GM04503 (cell line): ENCODE measurements around the gene MATR3.

Experiments
- DNase-seq: peaks from one replicate; pipeline ENCODE4 v3.0.0-alpha.2; 2012; ENCODE audit warnings: low read depth

MATR3 gene

DNA sequence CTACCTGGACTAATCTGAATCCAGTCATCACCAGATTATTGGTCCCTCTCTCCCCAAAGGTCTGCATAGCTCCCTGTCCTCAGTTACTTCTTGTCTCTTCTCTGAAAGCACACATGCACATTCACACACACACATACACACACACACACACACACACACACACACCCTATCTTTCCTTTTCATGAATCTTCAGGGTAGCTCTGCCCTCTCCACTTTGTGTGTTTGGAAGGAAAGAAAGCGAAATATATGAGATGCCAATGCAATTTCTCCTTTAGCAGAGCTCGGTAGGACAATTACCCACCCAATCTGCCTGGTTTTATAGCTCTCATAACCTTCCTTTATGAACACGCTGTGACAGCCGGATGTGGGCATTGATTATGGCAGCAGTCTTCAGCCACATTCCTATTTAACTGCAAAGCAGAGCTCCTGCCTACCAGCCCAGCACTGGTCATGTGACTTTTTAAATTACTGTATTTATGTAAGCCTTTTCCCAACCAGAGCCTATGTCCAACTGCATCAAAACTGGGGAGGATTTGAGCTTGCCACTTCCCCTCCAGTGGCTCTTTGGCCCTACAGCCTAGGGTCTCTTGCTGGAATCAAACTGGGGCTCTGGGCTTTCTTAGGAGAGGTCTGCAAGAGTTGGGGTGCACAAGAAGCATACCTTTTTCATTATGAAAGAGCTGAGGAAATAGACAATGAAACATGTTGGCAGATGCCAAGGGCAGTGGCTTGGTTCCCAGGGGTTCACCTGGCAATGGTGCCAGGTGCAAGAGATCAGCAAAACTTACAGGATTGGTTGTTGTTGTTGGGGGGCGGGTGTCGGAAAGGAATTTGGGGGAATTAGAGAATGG, 20.8 kb upstream of the MATR3 start:
- DNase-seq: no peak

DNA sequence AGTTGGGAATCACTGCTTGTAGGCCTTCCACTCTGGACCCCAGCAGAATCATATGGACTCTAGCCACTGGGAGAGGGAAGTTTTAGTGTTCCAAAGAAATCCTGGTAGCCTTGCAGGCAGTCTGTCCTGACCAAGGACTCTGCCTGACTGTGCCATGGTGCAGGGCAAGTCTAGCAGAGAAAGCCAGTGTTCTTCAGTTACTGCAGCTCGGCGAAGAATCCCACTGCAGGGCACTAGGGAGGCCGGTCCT, 20.3 kb upstream of the MATR3 start:
- DNase-seq: no peak

DNA sequence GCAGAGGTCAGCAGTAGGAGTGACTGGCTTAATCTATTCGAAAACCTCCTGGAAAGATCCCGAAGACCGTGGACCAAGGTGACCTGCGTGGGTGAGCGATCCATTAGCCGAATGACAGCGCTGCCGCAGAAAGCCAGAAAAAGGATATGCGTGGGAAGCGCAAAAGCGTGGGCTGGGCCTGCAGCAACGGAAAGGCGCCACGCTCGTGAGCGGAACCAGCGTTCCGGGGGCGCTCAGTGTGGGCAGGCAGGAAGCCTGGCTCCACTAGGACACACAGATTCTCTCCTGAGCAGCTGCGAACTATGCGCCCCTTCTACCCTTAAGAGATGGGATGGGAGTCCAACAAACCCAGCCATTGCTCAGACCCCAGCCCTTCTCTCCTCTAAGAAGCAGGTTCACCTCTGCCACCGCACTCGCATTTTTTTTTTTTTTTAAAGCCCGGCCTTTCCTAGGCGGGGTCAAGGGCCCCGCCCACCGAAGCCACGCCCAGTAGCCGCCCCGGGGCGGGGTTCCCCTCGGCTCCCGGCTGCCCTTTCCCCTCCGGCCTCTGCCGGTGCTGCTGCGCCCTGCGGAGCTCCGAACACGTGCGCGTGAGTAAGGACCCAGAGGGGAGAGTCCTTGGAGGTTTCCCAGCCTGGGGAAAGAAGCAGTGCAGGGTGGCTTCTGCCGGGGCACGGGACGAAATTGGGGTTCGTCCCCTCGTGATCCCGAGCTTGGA, 19.8 kb upstream of the MATR3 start:
- peak; percentile 35 for DNase-seq

DNA sequence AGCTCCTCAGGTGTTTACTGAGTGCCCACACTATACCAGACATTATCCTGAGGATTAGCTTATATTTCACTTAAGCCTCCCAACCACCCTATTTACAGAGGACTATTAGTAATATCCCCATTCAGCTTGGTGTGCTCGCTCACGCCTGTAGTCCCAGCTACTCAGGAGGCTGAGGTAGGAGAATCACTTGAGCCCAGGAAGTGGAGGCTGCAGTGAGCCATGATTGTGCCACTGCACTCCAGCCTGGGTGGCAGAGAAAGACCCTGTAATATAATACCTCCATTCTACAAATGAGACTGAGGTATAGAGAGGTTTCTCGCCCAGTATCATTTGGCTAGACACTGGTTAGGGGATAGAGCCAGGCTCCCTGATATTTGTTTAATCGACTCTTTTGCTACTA, 18.0 kb upstream of the MATR3 start:
- no peak for DNase-seq

DNA sequence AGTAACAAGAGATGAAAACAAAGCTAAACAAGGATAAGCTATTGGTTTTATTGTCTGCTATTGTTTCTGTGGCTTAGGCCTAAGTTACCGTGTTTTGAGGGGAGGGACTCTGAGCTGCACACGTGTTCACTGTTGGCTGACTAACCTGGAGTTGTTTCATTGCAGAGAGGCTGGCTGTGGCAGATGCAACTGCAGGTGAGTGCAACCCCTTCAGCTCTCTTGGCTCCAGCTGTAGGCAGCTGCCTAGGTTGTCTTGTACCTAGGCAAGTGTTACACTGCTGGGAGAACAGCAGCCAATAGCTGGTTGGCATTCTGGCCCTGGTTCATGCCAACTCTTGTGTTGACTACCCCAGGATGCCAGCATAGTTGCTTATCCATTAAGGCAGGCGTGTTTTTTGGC, 17.6 kb upstream of the MATR3 start:
- DNase-seq: no peak

DNA sequence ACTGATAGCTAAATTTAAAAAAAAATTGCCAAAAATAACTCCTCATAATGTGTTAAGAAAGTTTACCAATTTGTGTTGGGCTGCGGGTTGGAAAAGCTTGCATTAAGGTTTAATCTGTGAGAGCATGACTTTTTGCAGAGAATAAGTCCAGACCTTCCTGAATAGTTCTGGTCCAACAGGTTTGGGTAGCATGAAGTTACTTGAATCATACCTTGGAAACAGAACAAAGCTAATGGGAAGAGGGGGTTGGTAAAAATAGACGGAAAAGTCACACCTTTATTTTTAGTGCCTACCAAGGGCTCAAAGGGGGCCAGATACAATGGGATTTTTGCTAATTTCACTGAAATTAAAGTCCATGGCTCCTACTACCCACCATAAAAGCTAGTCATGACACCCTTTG, 17.1 kb upstream of the MATR3 start:
- no peak for DNase-seq

DNA sequence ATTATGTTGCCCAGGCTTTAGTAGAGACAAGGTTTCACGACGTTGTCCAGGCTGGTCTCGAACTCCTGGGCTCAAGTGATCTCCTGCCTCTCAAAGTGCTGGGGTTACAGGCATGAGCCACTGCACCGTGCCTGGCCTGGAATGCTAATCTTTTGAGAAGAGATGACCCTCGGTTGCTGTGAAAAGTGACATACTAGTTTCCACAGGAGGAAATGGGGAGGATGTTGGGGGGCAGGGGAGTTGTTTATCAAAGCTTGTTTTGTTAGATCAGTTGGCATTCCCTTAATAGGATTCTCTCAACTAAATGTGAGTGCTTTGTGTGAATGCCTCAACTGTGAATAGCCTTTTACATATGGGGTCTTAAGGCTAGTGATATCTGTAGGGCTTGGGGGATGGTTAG, 16.4 kb upstream of the MATR3 start:
- DNase-seq: no peak

DNA sequence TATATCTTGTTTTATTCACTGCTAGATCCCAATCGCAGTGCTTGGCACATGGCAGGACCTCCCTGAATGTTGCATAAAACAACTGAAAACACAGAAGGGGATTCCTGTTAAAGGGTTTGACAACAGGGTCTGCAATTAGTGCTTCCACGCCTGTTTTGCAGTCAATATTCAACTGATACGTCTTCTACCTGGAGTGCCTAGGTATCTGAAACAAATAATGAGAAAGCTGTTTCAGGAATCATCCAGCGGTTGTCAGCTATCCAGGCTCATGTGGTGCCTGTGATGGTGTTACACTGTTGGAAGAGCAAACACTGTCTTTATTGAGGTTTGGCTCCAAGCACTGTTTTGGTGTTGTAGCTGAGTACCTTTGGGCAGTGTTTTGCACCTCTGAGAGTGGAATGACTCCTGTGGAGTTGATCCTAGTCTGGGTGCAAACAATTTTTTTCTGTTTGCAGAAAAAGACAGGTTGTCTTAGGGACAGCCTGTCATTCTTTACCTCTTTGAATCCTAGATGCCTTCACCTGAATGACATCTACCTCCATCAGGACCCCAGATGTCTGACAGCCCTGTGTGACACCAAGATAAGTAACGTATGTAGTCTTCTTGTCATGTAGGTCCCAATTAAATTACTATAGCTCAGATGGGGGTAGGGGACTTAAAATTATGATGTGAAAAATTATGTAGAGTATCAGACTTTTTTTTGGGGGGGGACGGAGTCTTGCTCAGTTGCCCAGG, 14.8 kb upstream of the MATR3 start:
- no peak for DNase-seq

DNA sequence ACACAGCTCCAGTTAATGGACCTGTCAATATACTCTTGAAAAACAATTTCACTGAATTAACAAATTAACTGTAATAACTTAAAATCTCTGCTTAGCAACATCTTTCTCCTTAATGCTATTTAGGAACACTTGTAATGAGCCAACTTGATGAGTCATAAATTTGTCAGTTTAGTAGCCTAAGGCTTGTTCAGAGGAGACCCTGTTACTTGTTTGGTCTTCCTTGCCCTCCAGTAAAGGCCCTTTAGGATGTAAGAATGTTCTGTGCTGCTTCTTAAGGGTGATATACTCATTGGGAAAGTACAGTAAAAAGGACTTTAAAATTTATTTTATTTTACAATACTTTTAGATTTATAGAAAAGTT, 11.4 kb upstream of the MATR3 start:
- DNase-seq: no peak

DNA sequence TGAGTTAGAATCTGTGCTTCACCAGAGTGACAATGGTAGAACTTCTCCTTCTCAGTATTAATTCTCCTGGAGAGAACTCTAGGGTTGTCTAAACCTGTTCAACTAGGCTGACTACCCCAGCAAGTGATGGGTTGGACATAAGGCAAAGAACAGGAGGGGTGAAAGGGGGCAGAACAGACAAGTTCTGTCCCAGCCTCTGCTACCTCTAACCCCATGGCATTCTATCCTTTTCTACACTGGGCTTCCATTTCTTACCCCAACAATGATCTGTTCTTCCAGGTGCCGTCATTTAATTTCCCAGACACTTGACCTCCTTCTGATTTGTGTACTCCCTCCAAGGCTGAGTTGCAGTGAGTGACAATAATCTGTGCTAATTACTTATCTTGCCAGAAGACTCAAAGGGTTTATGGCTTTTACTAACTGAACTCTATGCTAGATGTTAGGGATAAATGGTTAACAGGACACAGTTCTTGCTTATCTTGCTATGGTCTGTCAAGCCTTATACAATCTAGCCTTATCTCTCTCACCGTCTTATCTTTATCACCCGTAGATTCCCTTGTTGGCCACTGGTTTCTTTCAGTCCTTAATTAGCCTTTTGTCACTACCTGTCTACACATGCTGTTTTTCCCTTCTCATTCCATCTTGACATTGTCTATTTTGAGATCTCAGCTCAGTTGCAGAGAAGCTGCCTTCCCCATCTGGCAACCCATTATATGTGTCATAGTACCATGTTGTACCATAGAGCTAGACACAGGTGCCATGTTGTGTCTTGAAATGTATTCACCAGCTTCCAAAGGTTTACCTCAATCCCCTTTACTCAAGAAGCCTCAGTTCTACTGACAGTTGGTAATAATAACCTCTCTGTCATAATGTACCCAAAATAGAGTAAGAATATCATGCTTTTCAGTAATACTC, 10.0 kb upstream of the MATR3 start:
- DNase-seq: no peak

DNA sequence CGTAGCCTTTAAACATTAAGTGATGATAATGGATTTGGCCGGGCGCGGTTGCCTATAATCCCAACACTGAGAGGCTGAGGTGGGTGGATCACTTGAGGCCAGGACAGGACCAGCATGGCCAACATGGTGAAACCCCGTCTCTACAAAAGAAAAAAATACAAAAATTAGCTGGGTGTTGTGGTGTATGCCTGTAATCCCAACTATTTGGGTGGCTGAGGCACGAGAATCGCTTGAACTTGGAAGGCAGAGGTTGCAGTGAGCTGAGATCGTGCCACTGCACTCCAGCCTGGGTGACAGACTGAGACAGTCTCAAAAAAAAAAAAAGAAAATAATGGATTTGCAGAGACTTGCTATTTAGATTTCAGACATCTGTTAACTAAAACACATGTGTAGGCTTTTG, 9.2 kb upstream of the MATR3 start:
- DNase-seq: no peak

DNA sequence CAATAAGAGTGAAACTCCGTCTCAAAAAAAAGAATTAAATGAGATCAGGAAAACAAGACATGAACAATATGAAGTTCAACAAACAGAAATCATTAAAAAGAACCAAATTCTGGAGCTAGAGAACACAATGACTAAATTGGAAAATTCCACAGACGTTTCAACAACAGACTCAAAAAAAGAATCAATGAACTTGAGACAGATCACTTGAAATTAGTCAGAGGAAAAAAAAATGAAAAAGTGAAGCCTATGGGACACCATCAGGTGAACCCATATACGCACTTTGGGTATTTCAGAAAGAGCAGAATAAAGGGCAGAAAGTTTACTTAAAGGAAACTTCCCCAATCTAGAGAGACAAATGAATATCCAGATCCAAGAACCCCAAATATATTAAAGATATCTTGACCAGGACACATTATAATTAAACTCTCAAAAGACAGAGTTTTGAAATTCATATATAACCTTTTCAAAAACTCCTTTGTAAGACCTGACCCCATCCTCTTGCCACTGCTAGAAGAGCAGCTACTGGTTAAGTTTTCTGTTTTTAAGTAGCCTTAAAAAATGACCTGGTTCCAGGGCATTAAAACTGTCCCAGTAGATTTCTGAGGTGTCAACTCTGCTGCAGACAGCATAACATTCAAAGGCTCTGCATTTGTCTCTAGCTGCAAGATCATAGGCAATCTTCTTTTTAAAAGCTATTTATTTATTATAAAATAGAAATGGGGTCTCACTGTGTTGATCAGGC, 7.7 kb upstream of the MATR3 start:
- DNase-seq: no peak

DNA sequence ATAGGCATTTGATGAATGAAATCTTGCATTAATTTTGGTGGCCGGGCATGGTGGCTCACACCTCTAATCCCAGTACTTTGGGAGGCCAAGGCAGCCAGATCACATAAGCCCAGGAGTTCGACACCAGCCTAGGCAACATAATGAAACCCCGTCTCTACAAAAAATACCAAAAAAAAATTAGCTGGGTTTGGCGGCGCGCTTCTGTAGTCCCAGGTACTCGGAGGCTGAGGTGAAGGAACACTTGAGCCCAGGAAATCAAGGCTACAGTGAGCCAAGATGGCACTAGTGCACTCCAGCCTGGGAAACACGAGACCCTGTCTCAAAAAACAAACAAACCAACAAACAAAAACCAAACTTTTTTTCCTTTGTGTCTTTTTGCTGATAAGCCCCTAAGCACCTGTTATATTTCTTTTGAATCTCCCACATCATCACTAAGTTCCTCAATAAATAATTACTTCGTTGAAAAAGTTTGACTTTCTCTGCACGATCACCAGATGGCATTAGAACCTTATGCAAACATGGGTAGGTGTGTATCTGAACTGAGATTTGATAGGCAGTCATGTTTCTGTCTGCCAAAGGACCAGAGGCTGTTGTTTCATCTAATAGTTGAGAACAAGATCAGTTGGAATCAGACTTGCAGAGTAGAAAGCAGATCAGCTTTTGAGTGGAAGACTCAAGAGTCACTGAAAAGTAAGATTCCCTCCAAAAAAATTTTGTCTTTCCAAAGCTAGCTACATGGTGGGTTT, 5.5 kb upstream of the MATR3 start:
- no peak for DNase-seq

DNA sequence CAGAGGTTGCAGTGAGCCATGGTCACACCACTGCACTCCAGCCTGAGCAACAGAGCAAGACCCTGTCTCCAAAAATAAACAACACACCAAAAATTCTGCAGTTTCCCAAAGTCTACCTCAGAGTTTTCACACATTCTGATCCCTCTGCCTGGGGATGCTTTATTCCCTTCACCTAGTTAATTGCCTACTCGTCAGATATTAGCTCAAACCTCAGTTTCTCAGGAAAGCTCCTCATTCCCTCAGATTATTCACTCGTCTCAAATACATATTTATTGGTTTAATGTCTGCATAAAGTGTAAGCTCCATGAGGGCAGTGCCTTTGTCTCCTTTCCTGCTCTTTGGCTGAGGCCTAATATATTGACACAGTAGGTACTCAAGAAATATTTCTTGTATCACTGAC, 2.5 kb upstream of the MATR3 start:
- no peak for DNase-seq

DNA sequence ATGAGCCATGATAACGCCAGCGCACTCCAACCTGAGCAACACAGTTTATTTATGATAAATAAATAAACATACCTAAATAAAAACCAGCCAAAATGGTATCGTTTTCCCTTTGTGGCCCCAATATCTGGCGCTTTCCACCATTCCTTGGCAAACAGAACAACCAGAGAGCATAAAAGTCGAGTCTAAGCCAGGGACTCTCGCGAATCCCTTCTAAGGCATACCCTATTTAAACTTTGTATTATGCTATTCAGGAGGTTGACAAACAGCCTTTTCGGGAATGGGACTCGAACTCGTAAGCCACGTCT, 386 bp upstream of the MATR3 start:
- no peak for DNase-seq

DNA sequence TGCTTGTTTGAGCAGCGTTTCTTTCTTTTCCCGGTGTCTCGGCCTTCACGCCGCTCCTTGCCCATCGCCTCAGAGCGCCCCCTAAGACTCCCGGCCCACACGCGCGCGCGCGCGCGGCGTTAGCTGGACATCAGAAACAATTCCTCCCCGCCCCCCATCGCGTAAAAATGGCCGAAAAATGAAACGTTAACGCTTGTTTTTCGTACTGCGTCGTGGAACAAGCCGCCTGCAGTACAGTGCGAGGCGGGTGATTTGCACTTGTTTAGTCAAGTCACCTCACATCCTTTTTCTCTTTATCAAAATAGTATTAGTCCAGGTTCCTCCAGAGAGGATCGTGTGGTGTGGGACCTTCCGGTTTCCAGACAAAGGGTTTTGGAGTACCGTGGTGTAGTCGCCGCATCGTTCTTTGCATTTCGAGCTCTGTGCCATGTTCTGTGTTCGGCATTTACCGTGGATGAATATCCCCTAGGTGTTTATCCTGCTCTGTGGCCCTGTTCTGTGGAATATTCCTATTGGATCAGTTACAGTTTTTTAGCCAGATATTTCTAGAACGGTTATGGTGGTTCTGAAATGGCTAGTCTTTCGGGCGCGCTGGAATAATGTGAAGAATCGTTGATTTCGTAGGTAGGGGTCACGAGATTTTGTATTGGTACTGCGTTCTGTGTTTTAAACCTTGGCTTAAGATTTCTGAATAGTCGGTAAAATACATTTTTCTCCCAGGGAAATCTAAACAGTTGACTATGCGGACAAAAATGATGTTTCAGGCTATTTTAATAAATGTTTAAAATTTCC, 1.0 kb downstream of the MATR3 start:
- peak; percentile 42 for DNase-seq

DNA sequence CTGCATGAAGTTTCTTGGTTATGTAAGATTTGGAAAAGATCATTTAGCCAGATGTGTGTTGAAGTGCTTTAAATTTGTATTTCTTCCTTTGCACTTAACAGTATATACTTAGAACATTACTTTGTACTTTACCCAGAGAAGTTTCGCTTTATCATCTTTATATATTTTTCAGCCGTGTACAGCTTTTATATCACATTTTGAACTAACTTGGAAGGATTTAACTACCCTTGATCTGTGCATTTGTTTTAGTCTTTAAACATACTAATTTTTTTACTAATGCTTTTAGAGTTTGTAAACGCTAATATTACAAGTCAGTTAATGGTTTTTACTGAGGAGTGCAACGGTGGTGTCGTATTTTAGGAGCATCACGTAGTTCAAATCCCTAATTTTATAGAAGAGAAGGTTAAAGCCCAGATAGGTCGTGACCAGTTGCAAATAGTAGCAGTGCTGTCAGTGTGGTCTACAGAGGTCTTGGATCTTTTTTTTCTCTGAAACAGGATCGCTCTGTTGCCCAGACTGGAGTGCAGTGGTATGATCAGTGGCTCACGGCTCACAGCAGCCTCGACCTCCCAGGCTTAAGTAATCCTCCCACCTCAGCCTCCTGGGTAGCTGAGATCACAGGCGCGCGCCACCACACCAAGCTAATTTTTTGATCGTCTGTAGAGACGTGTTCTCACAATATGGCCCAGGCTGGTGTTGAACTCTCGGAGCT, 2.0 kb downstream of the MATR3 start:
- no peak for DNase-seq

DNA sequence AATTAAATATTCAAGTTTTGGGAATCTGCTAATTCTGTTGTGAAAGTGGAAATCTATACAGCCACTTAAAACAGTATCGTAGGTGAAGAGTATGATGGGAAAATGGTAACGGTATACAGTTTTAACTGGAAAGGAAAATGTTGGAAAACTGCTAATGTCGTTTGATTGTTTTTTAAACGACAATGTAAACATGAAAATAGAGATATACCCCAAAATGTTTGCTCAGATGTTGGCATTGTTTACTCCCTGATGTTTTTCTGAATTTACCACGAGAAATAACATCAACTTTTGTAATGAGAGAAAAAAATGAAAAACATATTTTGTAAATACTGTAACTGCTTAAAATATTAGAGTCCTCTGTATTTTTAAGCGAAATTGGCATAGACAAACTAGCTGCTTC, 2.7 kb downstream of the MATR3 start:
- no peak for DNase-seq

DNA sequence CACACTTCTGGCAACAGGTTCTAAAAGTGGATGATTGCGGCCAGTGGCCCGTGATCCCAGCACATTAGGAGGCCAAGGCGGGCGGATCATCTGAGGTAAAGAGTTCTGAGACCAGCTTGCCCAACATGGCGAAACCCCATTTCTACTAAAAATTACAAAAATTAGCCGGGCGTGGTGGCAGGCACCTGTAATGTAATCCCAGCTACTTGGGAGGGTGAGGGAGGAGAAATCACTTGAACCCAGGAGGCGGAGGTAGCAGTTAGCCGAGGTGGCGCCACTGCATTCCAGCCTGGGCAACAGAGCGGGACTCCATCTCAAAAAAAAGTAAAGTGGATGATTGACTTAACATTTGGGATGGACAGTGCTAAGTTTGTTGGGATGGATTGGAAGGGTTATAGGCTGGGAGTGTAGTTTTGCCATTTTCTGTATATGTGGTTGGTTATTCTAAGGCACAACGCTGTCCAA, 3.4 kb downstream of the MATR3 start:
- no peak for DNase-seq
